GM12878 (cell line): ENCODE measurements around the gene JAGN1.

Experiments
- CTCF ChIP-seq, 3 experiments: IDR thresholded peaks in 2 of 3; conservative IDR thresholded peaks in 1 of 3; 2 replicates each; pipeline ENCODE4 v1.5.1; 2011; ENCODE audit warnings: low read depth in 3 of 3, low read length in 3 of 3, mild to moderate bottlenecking in 3 of 3, control low read depth in 2 of 3, moderate library complexity in 2 of 3, inconsistent platforms in 1 of 3, mixed read lengths in 1 of 3; ENCODE audit not compliant: control insufficient read depth in 2 of 3, insufficient read depth in 1 of 3; ENCODE audit errors: extremely low read depth in 1 of 3
- NR2F1 ChIP-seq: fragments of 450-650 bp; conservative IDR thresholded peaks from 2 replicates; pipeline ENCODE4 v1.6.1; 2017; ENCODE audit warnings: mild to moderate bottlenecking
- POLR2A ChIP-seq: IDR thresholded peaks from 2 replicates; pipeline ENCODE4 v1.6.1; 2011; ENCODE audit warnings: low read depth, mild to moderate bottlenecking, low read length

GRCh38 chr3:9909221-9910013 lies 19.0 kb downstream of the JAGN1 start:
- no peak for TF ChIP-seq CTCF (IDR thresholded peaks at IDR 0.05 in 2 of 3, conservative IDR thresholded peaks at IDR 0.05 in 1 of 3; ENCODE audit: control insufficient read depth in 2 of 3, extremely low read depth in 1 of 3, insufficient read depth in 1 of 3, low read depth in 3 of 3, low read length in 3 of 3)
- no peak for TF ChIP-seq POLR2A
- no peak for TF ChIP-seq NR2F1
